ENCODE measurements around the gene ZIK1. TPM values are rescaled to one million over a fixed set of nuclear protein-coding genes. Genes with fewer than 3 reads are reported as not detected.

The ZIK1 gene
- total and polyA plus RNA-seq, 4 donors: 1.0 to 13.8 (median 3.5) TPM

DNA sequence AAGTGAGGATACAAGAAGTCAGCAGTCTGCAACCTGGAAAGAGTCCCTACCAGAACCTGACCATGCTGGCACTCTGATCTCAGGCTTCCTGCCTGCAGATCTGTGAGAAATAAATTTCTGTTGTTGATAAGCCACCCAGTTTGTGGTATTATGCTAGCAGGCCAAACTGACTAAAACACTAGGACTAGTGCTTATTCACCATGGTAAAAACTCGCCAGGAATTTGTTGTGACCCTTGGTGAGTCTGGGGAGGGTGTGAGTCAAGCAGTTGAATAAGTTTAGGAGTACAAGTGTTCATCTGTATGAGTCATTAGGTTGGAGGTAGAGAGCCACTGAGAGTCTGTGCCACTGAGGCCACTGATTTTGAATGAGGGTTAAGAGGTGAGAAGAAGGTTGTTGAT lies 3.6 kb downstream of the ZIK1 start:
- WGBS, 2 donors: 96 to 97% methylated on average over 1 of the region's 1 CpG
- DNase-seq: no peak

GRCh38 chr19:57599377-57599760 lies 15.4 kb downstream of the ZIK1 start:
- 58 to 60% methylated on average over 8 of the region's 8 CpGs for WGBS, 2 donors
- Histone ChIP-seq H3K27ac (ENCODE audit: low read depth in 1 of 2, low read length in 1 of 2) (peak overlapping the region in 1 of 2 donors; percentile 82), H3K36me3 (ENCODE audit: control insufficient read depth in 4 of 4, insufficient read depth in 4 of 4, low read length in 4 of 4) (peaks cover 2 to 28% (median 7%) of the 10 kb centered on the region in 4 donors), H3K9me3 (ENCODE audit: control insufficient read depth in 4 of 4, insufficient read depth in 3 of 4, low read length in 3 of 4) (peaks cover 0 to 14% (median 7%) of the 10 kb centered on the region in 4 donors), H3K27me3 (ENCODE audit: control insufficient read depth in 3 of 3, insufficient read depth in 3 of 3, low read length in 2 of 3) (no peaks in the 10 kb centered on the region), H3K4me1 (ENCODE audit: control insufficient read depth in 5 of 5, insufficient read depth in 5 of 5, low read length in 5 of 5) (peaks cover 0 to 9% (median 7%) of the 10 kb centered on the region in 5 donors), H3K9ac (ENCODE audit: insufficient read depth in 1 of 2, low read length in 2 of 2) (peak overlapping the region in 1 of 2 donors; percentile 5), H3K4me3 (peak overlapping the region; percentile 80)
- no peak for DNase-seq
- TF ChIP-seq, protein P1, sequence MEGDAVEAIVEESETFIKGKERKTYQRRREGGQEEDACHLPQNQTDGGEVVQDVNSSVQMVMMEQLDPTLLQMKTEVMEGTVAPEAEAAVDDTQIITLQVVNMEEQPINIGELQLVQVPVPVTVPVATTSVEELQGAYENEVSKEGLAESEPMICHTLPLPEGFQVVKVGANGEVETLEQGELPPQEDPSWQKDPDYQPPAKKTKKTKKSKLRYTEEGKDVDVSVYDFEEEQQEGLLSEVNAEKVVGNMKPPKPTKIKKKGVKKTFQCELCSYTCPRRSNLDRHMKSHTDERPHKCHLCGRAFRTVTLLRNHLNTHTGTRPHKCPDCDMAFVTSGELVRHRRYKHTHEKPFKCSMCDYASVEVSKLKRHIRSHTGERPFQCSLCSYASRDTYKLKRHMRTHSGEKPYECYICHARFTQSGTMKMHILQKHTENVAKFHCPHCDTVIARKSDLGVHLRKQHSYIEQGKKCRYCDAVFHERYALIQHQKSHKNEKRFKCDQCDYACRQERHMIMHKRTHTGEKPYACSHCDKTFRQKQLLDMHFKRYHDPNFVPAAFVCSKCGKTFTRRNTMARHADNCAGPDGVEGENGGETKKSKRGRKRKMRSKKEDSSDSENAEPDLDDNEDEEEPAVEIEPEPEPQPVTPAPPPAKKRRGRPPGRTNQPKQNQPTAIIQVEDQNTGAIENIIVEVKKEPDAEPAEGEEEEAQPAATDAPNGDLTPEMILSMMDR (IDR thresholded peaks at IDR 0.05; ENCODE audit: control extremely low read depth, extremely low read depth): no peak
- no peak for ATAC-seq (ENCODE audit: insufficient read depth, low FRiP score)

More for the DNA sequence above, 3.6 kb downstream of the ZIK1 start:
- no peak overlapping the region for H3K4me3 ChIP-seq
- no peak for ATAC-seq (ENCODE audit: insufficient read depth, low FRiP score)
- TF ChIP-seq, protein P1 (IDR thresholded peaks at IDR 0.05; ENCODE audit: control extremely low read depth, extremely low read depth): no peak
- H3K27ac ChIP-seq (ENCODE audit: low read depth in 1 of 2, low read length in 1 of 2): peak overlapping the region in 1 of 2 donors; percentile 42
- H3K9me3 ChIP-seq (ENCODE audit: control insufficient read depth in 4 of 4, insufficient read depth in 3 of 4, low read length in 3 of 4): peaks cover 4 to 75% (median 53%) of the 10 kb centered on the region in 4 donors
- H3K36me3 ChIP-seq (ENCODE audit: control insufficient read depth in 4 of 4, insufficient read depth in 4 of 4, low read length in 4 of 4): peaks cover 25 to 66% (median 37%) of the 10 kb centered on the region in 4 donors
- no peak overlapping the region for H3K9ac ChIP-seq (ENCODE audit: insufficient read depth in 1 of 2, low read length in 2 of 2)
- H3K4me1 ChIP-seq (ENCODE audit: control insufficient read depth in 5 of 5, insufficient read depth in 5 of 5, low read length in 5 of 5): peaks cover 0 to 14% (median 10%) of the 10 kb centered on the region in 5 donors
- H3K27me3 ChIP-seq (ENCODE audit: control insufficient read depth in 3 of 3, insufficient read depth in 3 of 3, low read length in 2 of 3): no peaks in the 10 kb centered on the region

GRCh38 chr19:57599761-57600383 lies 15.9 kb downstream of the ZIK1 start, which contains the start of gene ZNF530:
Gene ZNF530 (plus strand): TSS chr19:57599885. CDS start chr19:57604346, 4,461 bp downstream.
- WGBS, 2 donors: 0 to 1% methylated on average over 53 of the region's 53 CpGs
- peak within 1 kb of the TSS; percentile 80 for H3K4me3 ChIP-seq
- H3K9me3 ChIP-seq (ENCODE audit: control insufficient read depth in 4 of 4, insufficient read depth in 3 of 4, low read length in 3 of 4): peaks cover 0 to 18% (median 9%) of the 10 kb centered on the region in 4 donors
- H3K27ac ChIP-seq (ENCODE audit: low read depth in 1 of 2, low read length in 1 of 2): peak within 1 kb of the TSS in 1 of 2 donors; percentile 82
- TF ChIP-seq, protein P1 (IDR thresholded peaks at IDR 0.05; ENCODE audit: control extremely low read depth, extremely low read depth): no peak
- ATAC-seq (ENCODE audit: insufficient read depth, low FRiP score): peak; percentile 98
- H3K4me1 ChIP-seq (ENCODE audit: control insufficient read depth in 5 of 5, insufficient read depth in 5 of 5, low read length in 5 of 5): peaks cover 0 to 9% (median 7%) of the 10 kb centered on the region in 5 donors
- H3K36me3 ChIP-seq (ENCODE audit: control insufficient read depth in 4 of 4, insufficient read depth in 4 of 4, low read length in 4 of 4): peaks cover 7 to 31% (median 12%) of the 10 kb centered on the region in 4 donors
- no peaks in the 10 kb centered on the region for H3K27me3 ChIP-seq (ENCODE audit: control insufficient read depth in 3 of 3, insufficient read depth in 3 of 3, low read length in 2 of 3)
- peak within 1 kb of the TSS; percentile 5 to 40 for H3K9ac ChIP-seq (ENCODE audit: insufficient read depth in 1 of 2, low read length in 2 of 2)
- DNase-seq: peak; percentile 95 to 98 (median 96)

All from lung (tissue), 12 donors.